ENCODE data around the gene CD93.

Gene CD93

DNA sequence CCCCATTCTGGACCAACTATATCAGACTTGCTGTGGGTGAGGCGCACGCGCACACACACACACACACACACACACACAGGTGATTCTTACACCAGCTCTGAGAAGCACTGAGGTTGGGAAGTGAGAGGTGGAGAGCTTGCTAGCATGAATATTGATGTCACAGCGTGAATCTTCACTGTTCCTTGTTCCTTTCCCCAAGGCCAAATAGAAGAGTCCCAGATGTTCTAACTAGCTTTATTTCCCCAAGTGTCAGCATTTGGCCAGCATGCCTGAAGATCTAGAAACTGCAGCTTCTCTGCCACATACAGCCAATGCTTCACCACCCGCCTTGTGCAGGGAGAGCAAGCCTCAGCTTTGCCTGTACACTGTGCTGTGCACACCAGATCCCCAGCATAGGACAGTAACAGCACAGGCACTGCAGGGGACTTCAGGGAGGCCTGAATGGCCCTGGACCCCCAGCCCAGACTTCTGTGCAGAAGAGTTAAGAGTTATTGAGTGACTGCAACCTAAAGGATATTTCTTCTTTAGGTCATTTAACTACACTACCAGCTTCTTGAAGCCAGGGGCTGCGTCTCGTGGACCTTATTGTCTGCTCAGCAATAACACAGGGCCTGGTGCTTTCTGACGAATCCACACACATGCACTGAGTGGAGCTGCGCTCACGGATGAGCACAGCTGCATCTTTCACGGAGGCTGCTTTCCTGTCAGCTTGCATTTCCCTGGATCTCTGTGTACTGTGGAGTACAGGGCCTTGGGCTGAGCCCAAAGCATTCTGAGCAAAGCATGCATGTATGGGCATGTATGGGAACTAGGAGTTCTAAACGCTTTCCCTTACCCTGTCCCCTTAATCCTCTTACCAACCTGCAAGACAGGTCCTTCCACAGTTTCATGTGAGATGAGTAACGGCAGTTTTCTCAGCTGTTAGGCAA, 13.9 kb upstream of the CD93 start:
- H3K4me3 ChIP-seq (ENCODE audit: low read length) = no peak overlapping the region
- TF ChIP-seq CTCF (conservative IDR thresholded peaks at IDR 0.05; ENCODE audit: low read depth, low read length) = no peak
- no peak for DNase-seq (ENCODE audit: low read depth)

- H3K4me3 ChIP-seq (ENCODE audit: low read length) = no peak overlapping the region
- no peak for TF ChIP-seq CTCF (conservative IDR thresholded peaks at IDR 0.05; ENCODE audit: low read depth, low read length)
- no peak for DNase-seq (ENCODE audit: low read depth)
These were observed 11.8 kb upstream of the CD93 start for GRCh38 chr20:23097636-23098580.

- no peak for DNase-seq (ENCODE audit: low read depth)
- TF ChIP-seq CTCF (conservative IDR thresholded peaks at IDR 0.05; ENCODE audit: low read depth, low read length) = no peak
- no peak overlapping the region for H3K4me3 ChIP-seq (ENCODE audit: low read length)
These were observed 10.9 kb upstream of the CD93 start for GRCh38 chr20:23096986-23097520.

DNA sequence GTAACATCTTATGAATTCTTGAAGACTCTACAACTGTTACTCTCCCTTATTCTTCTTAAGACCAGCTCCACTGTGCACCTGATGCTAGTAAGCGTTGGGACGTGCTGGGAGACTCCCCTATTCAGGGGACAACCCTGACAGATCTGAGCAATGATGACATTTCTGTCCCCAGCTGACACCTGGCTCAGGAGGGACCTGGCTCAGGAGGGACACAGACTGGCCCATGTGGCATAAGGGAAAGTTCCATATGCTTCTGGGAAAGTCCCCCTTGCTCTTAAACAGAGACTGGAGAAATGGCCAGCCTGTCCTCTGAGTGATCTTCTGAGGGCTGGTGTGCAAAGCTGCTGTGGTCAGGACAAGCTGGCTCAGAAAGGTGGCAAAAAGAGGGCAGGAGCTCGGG, 10.0 kb upstream of the CD93 start:
- DNase-seq (ENCODE audit: low read depth) = no peak
- H3K4me3 ChIP-seq (ENCODE audit: low read length) = no peak overlapping the region
- no peak for TF ChIP-seq CTCF (conservative IDR thresholded peaks at IDR 0.05; ENCODE audit: low read depth, low read length)

- no peak for DNase-seq (ENCODE audit: low read depth)
- no peak overlapping the region for H3K4me3 ChIP-seq (ENCODE audit: low read length)
- TF ChIP-seq CTCF (conservative IDR thresholded peaks at IDR 0.05; ENCODE audit: low read depth, low read length) = no peak
These were observed 9.4 kb upstream of the CD93 start for GRCh38 chr20:23095499-23095898.

- no peak for DNase-seq (ENCODE audit: low read depth)
- TF ChIP-seq CTCF (conservative IDR thresholded peaks at IDR 0.05; ENCODE audit: low read depth, low read length) = no peak
- H3K4me3 ChIP-seq (ENCODE audit: low read length) = no peak overlapping the region
These were observed 8.8 kb upstream of the CD93 start for GRCh38 chr20:23094927-23095326.

Measured in retinal pigment epithelial cell (primary cell).